Natural killer cell (primary cell): Measurements from ENCODE around the gene SDR39U1. TPM values are rescaled to one million over a fixed set of nuclear protein-coding genes. Genes with fewer than 3 reads are reported as not detected.

ENCODE experiments used
- ATAC-seq, 3 donors: fragments of 150-1000 bp in 2 of 3; fragments of 200-7000 bp in 1 of 3; cut with Tn5 transposase; 1 replicate in 1 of 3; 2 replicates in 2 of 3; pipeline ENCODE4 v1.10.0; 2021; ENCODE audit warnings: mild to moderate bottlenecking in 2 of 3, moderate library complexity in 2 of 3
- DNase-seq, 2 donors: peaks; one replicate each; pipeline versions ENCODE4 v3.0.0 to v3.0.0-alpha.2; 2013 to 2021; ENCODE audit warnings: mixed read lengths in 1 of 2
- H3K27ac ChIP-seq: one replicate; pipeline ENCODE4 v1.5.1; 2013; ENCODE audit warnings: mild to moderate bottlenecking, low read length
- H3K27me3 ChIP-seq: one replicate; pipeline ENCODE4 v1.6.1; 2013; ENCODE audit warnings: low read length; ENCODE audit not compliant: control insufficient read depth, insufficient read depth
- H3K36me3 ChIP-seq: one replicate; pipeline ENCODE4 v1.6.1; 2013; ENCODE audit warnings: low read length; ENCODE audit not compliant: control insufficient read depth, insufficient read depth
- H3K4me1 ChIP-seq: one replicate; pipeline ENCODE4 v1.6.1; 2013; ENCODE audit warnings: low read length; ENCODE audit not compliant: control insufficient read depth, insufficient read depth
- H3K4me3 ChIP-seq: one replicate; pipeline ENCODE4 v1.5.1; 2013; ENCODE audit warnings: low read length
- H3K9me3 ChIP-seq: one replicate; pipeline ENCODE4 v1.6.1; 2013; ENCODE audit warnings: low read length; ENCODE audit not compliant: control insufficient read depth, insufficient read depth
- H3K27ac Mint-ChIP-seq, 2 donors: one replicate each; pipeline ENCODE4 v1.8.0; 2022; ENCODE audit warnings: mild to moderate bottlenecking in 2 of 2, mixed read lengths in 2 of 2, moderate library complexity in 1 of 2
- H3K27me3 Mint-ChIP-seq, 2 donors: one replicate each; pipeline ENCODE4 v1.8.0; 2022; ENCODE audit warnings: low read depth in 2 of 2, mixed read lengths in 2 of 2
- H3K36me3 Mint-ChIP-seq: one replicate; pipeline ENCODE4 v1.8.0; 2022; ENCODE audit warnings: mixed read lengths
- H3K4me1 Mint-ChIP-seq, 2 donors: one replicate each; pipeline ENCODE4 v1.8.0; 2022; ENCODE audit warnings: mixed read lengths in 2 of 2
- H3K4me3 Mint-ChIP-seq: one replicate; pipeline ENCODE4 v1.8.0; 2022; ENCODE audit warnings: mild to moderate bottlenecking, moderate library complexity, mixed read lengths
- H3K9me3 Mint-ChIP-seq, 2 donors: one replicate each; pipeline ENCODE4 v1.8.0; 2022; ENCODE audit warnings: mixed read lengths in 2 of 2
- CTCF ChIP-seq: fragments of 200-600 bp; IDR thresholded peaks from one replicate; pipeline ENCODE4 v1.8.0; 2022; ENCODE audit warnings: antibody characterized with exemption
- WGBS: methylation state at CpG from one replicate; pipeline ENCODE4 v1.1.7; 2013; ENCODE audit warnings: missing lambda C conversion rate; ENCODE audit not compliant: insufficient coverage; 5-methylcytosine and 5-hydroxymethylcytosine counted together
- intact Hi-C: fragments of 100-400 bp; cut with micrococcal nuclease; formaldehyde crosslinking; loops from one replicate; pipeline ENCODE4 v1.14.2; 2022
- total RNA-seq, 4 donors: library from RNA; stranded (reverse); fragments of 120-200 nt in 1 of 4; gene quantifications; one replicate each; pipeline versions ENCODE4 v1.2.3 to v1.2.4, GENCODE V29; 2013 to 2022

SDR39U1 gene
- total RNA-seq, 3 donors from 2014 or later (not counting 1 experiment from before 2014, with no cell fraction given), result 97.1 to 106 (median 100) TPM

GRCh38 chr14:24394275-24394674, 48.3 kb downstream of the SDR39U1 start:
- 45% methylated on average over 2 of the region's 3 CpGs for WGBS
- H3K36me3 ChIP-seq, result no peaks in the 10 kb centered on the region
- no peaks in the 10 kb centered on the region for H3K9me3 ChIP-seq
- no peak for TF ChIP-seq CTCF
- H3K36me3 Mint-ChIP-seq, result no peaks in the 10 kb centered on the region
- H3K27me3 Mint-ChIP-seq, result peaks cover 15% of the 10 kb centered on the region in 2 donors
- no peak overlapping the region for H3K4me3 Mint-ChIP-seq
- H3K27ac Mint-ChIP-seq, result no peak overlapping the region
- no peak for ATAC-seq
- peaks cover 2% of the 10 kb centered on the region for H3K27me3 ChIP-seq
- intact Hi-C loops, result no loop called here
- H3K9me3 Mint-ChIP-seq, result no peaks in the 10 kb centered on the region
- DNase-seq, result no peak
- no peak overlapping the region for H3K4me3 ChIP-seq
- peaks cover 6 to 9% of the 10 kb centered on the region in 2 donors for H3K4me1 Mint-ChIP-seq
- no peak overlapping the region for H3K27ac ChIP-seq
- H3K4me1 ChIP-seq, result peaks cover 3% of the 10 kb centered on the region

GRCh38 chr14:24392325-24393091, 50.1 kb downstream of the SDR39U1 start:
- ATAC-seq, result no peak
- no peaks in the 10 kb centered on the region for H3K4me1 ChIP-seq
- H3K9me3 ChIP-seq, result no peaks in the 10 kb centered on the region
- 84% methylated on average over 6 of the region's 8 CpGs for WGBS
- Mint-ChIP-seq H3K27me3 (peaks cover 23 to 24% of the 10 kb centered on the region in 2 donors), H3K4me1 (peaks cover 6% of the 10 kb centered on the region in 2 donors), H3K36me3 (no peaks in the 10 kb centered on the region), H3K27ac (no peak overlapping the region), H3K4me3 (no peak overlapping the region), H3K9me3 (no peaks in the 10 kb centered on the region)
- no peaks in the 10 kb centered on the region for H3K36me3 ChIP-seq
- H3K27ac ChIP-seq, result no peak overlapping the region
- no peak for DNase-seq
- H3K4me3 ChIP-seq, result no peak overlapping the region
- no peaks in the 10 kb centered on the region for H3K27me3 ChIP-seq
- TF ChIP-seq CTCF, result no peak
- intact Hi-C loops, result no loop called here

- no peak overlapping the region for H3K4me3 Mint-ChIP-seq
- H3K27me3 Mint-ChIP-seq, result peaks cover 27 to 29% of the 10 kb centered on the region in 2 donors
- no peak for DNase-seq
- H3K4me1 Mint-ChIP-seq, result peaks cover 4% of the 10 kb centered on the region in 2 donors
- no peak overlapping the region for H3K27ac Mint-ChIP-seq
- no peaks in the 10 kb centered on the region for H3K36me3 ChIP-seq
- H3K4me1 ChIP-seq, result no peaks in the 10 kb centered on the region
- H3K36me3 Mint-ChIP-seq, result no peaks in the 10 kb centered on the region
- no peak overlapping the region for H3K27ac ChIP-seq
- H3K27me3 ChIP-seq, result no peaks in the 10 kb centered on the region
- no peak overlapping the region for H3K4me3 ChIP-seq
- H3K9me3 ChIP-seq, result no peaks in the 10 kb centered on the region
- no peaks in the 10 kb centered on the region for H3K9me3 Mint-ChIP-seq
- intact Hi-C loops, result no loop called here
- no peak for TF ChIP-seq CTCF
- ATAC-seq, result no peak
- 49% methylated on average over 4 of the region's 6 CpGs for WGBS
These were observed 51.7 kb downstream of the SDR39U1 start for GRCh38 chr14:24390701-24391468.

Other genes starting within 250 kb of the SDR39U1 start
- 10 to 100 TPM; 15.2 to 32.1 (median 28.7) TPM for gene TM9SF1, start 247.3 kb downstream of the SDR39U1 start, total RNA-seq
- gene TSSK4, start 237.1 kb downstream of the SDR39U1 start, total RNA-seq, result 1 to 10 TPM; 1.3 to 2.9 (median 1.5) TPM
- 100 to 1,000 TPM; 105 to 118 (median 115) TPM for gene CHMP4A, start 229.3 kb downstream of the SDR39U1 start, total RNA-seq
- gene MDP1, start 226.7 kb downstream of the SDR39U1 start, total RNA-seq, result 1 to 10 TPM; 4.0 to 6.1 (median 5.5) TPM
- gene NEDD8, start 210.4 kb downstream of the SDR39U1 start, total RNA-seq, result 100 to 1,000 TPM in 1 of 3 donors, 10 to 100 TPM in 2; 93.6 to 109 (median 95.9) TPM
- gene GMPR2, start 209.8 kb downstream of the SDR39U1 start, total RNA-seq, result 10 to 100 TPM; 46.5 to 63.3 (median 53.3) TPM
- gene TINF2, start 200.2 kb downstream of the SDR39U1 start, total RNA-seq, result 100 to 1,000 TPM; 158 to 269 (median 176) TPM
- gene TGM1, start 179.6 kb downstream of the SDR39U1 start, total RNA-seq, result 1 to 10 TPM; 1.7 to 4.9 (median 4.7) TPM
- gene RABGGTA, start 171.2 kb downstream of the SDR39U1 start, total RNA-seq, result 10 to 100 TPM; 72.9 to 95.1 (median 88.5) TPM
- 10 to 100 TPM; 39.8 to 59.0 (median 43.3) TPM for gene DHRS1, start 143.0 kb downstream of the SDR39U1 start, total RNA-seq
- gene NOP9, start 142.9 kb downstream of the SDR39U1 start, total RNA-seq, result 10 to 100 TPM; 34.9 to 47.8 (median 39.2) TPM
- gene CIDEB, start 134.8 kb downstream of the SDR39U1 start, total RNA-seq, result 10 to 100 TPM; 40.0 to 59.6 (median 46.6) TPM
- gene LTB4R2, start 132.6 kb downstream of the SDR39U1 start, total RNA-seq, result 10 to 100 TPM; 27.6 to 40.5 (median 37.4) TPM
- gene LTB4R, start 131.3 kb downstream of the SDR39U1 start, total RNA-seq, result 10 to 100 TPM; 33.5 to 55.7 (median 49.7) TPM
- gene ADCY4, start 107.7 kb downstream of the SDR39U1 start, total RNA-seq, result 10 to 100 TPM in 2 of 3 donors, 1 to 10 TPM in 1; 9.8 to 17.6 (median 11.3) TPM
- gene RIPK3, start 102.8 kb downstream of the SDR39U1 start, total RNA-seq, result 10 to 100 TPM; 36.1 to 58.2 (median 45.5) TPM
- gene NFATC4, start 74.6 kb downstream of the SDR39U1 start, total RNA-seq, result not detected
- gene NYNRIN, start 43.8 kb downstream of the SDR39U1 start, total RNA-seq, result under 1 TPM; 0.23 to 0.53 (median 0.42) TPM
- gene CBLN3, start 13.1 kb downstream of the SDR39U1 start, total RNA-seq, result 1 to 10 TPM in 2 of 3 donors, under 1 TPM in 1; 0.75 to 1.5 (median 1.1) TPM
- gene KHNYN, start 12.8 kb downstream of the SDR39U1 start, total RNA-seq, result 100 to 1,000 TPM; 106 to 141 (median 116) TPM
- under 1 TPM in 1 of 3 donors, not detected in 2; 0.63 TPM for gene CMA1, start 65.5 kb upstream of the SDR39U1 start, total RNA-seq
- 1 to 10 TPM in 1 of 3 donors, under 1 TPM in 1, not detected in 1; 0.43 to 1.0 TPM for gene CTSG, start 133.5 kb upstream of the SDR39U1 start, total RNA-seq
- 100 to 1,000 TPM; 236 to 677 (median 284) TPM for gene GZMH, start 166.9 kb upstream of the SDR39U1 start, total RNA-seq
- gene GZMB, start 191.4 kb upstream of the SDR39U1 start, total RNA-seq, result 1,000 to 10,000 TPM; 1,176 to 1,565 (median 1,384) TPM